Midbrain (tissue), 1 donor: ENCODE data around the gene TSHR.

Experiments used
- DNase-seq: peaks from one replicate; lab custom pipeline; 2025; lab: John Stamatoyannopoulos, UW

Gene TSHR

DNA sequence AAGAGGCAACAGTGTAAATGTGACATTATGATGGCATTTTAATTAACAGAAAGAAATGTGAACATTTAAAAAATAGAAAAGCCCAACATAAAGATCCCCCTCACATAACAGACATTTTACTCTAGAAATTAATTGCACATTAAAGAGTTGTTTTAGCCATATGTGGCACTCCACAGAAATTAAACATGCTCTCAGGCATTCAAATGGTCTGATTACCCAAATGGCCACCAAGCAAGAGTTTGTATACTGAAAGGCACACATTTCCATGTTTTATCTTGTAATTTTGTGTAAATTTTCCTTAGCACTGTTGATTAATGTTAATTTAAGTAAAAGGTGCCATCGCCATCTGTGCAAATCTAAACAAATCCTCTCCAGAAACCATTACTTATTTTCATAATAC is 221.8 kb downstream of the TSHR start:
- DNase-seq: no peak

DNA sequence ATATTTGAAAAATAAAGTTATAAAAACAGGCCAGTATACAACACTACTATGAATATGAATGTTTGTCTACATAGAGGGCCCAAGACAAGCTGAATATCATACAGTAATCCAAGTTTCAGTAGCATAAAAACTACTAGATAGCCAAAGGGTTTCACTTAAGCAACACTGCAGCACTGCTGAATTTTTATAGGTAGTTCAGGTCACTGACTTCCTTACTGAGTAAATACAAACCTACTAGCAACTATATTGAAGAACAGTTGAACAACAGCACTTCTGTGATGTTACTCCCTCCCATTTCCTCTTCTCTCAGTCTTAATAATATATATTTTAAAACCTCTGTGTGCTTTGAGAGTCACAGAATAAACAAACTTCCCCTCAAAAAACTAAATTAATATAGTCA is 222.6 kb downstream of the TSHR start:
- DNase-seq: no peak

DNA sequence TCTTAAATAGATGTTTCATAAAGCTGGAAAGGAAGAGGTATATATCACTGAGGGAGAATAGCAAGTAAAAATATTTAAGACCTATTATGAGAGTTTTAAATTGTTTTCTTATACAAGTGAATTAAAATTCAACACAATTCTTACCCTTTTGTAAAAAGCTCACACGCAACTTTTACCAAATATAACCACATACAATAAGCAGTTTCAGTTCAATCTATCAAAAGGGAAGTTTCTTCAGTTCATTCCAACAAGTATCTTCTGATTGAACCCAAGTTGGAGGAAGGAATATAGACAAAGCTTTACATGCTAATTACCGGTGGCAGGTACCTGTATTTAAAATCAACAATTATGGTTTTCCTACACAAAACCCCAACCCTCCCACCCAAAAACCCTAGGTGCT is 224.2 kb downstream of the TSHR start:
- no peak for DNase-seq

DNA sequence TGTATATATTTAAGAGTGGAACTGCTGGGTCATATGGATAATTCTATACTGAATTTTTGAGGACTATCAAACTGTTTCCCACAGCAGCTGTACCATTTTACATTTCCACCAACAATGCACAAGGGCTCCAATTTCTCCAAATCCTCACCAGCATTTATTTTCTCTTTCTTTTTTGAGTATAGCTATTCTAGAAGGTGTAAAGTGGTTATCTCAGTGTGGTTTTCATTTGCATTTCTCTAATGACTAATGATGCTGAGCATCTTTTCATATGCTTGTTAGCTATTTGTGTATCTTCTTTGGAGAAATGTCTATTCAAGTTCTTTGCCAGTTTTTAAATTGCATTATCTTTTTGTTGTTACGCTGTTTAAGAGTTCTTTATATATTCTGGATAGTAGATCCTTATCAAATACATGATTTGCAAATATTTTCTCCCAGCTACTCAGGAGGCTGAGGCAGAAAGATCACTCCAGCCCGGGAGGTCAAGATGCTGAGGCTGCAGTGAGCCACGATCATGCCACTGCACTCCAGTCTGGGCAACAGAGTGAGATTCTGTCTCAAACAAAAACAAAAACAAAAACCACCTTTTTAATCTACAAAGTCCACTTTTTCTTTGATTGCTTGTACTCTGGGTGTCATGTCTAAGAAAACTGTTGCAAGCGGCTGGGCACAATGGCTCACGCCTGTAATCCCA is 232.6 kb downstream of the TSHR start:
- DNase-seq: no peak

DNA sequence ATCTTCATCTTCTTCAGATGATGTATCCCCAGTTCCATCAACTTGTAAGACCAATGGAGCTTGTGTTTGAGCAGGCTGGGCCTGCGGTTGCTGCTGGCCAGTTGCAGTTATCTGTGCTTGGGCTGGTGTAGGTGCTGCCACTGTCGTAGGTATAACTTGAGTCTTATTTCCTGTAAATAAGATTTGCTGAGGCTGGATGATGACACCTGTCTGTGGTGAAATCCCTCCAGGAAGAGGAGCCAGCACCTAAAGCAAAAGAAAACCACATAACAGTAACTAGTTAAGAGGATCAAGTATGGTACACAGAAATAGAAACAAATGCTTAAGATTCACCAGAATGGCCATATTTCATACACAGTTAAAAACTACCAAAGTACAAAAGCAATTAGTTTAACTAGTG is 237.2 kb downstream of the TSHR start:
- no peak for DNase-seq

DNA sequence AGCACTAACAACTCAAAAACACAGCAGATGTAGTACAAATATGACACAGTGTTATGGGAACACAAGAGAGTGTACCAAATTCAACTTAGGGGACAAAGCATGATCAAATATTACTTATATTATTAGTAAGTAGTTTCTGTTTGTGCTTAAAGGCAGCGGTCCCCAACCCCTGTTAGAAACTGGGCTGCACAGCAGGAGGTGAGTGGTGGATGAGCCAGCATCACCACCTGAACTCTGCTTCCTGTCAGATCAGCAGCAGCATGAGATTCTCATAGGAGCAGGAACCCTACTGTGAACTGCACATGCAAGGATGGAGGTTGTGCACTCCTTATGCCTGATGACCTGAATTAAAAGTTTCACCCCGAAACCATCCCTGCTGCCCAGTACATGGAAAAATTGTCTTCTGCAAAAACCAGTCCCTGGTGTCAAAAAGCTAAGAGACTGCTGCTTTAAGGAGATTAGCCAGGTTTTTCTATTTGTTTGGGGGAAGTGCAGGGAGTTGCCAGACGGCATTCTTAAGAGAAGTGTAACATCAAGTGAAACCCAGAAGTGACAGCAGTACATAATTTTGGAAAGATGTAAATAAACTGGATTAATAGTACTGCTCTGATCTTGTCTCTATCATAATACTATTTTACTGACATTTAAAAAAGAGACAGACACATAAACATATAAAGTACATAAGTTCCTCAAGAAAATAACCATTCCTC is 238.7 kb downstream of the TSHR start:
- DNase-seq: no peak
